AG10803 (cell line): ENCODE measurements around the gene BCR.

Experiments used
- DNase-seq: peaks from one replicate; pipeline ENCODE4 v3.0.0; 2010; ENCODE audit warnings: low read depth
- H3K4me3 ChIP-seq: 2 replicates; pipeline ENCODE4 v1.5.1; 2011; ENCODE audit warnings: mild to moderate bottlenecking, low read length, control low read depth
- TF ChIP-seq, protein P1 (sequence below): conservative IDR thresholded peaks from 2 replicates; pipeline ENCODE4 v1.5.1; 2011; ENCODE audit warnings: mild to moderate bottlenecking, low read length, control low read depth, inconsistent platforms

Gene BCR

DNA sequence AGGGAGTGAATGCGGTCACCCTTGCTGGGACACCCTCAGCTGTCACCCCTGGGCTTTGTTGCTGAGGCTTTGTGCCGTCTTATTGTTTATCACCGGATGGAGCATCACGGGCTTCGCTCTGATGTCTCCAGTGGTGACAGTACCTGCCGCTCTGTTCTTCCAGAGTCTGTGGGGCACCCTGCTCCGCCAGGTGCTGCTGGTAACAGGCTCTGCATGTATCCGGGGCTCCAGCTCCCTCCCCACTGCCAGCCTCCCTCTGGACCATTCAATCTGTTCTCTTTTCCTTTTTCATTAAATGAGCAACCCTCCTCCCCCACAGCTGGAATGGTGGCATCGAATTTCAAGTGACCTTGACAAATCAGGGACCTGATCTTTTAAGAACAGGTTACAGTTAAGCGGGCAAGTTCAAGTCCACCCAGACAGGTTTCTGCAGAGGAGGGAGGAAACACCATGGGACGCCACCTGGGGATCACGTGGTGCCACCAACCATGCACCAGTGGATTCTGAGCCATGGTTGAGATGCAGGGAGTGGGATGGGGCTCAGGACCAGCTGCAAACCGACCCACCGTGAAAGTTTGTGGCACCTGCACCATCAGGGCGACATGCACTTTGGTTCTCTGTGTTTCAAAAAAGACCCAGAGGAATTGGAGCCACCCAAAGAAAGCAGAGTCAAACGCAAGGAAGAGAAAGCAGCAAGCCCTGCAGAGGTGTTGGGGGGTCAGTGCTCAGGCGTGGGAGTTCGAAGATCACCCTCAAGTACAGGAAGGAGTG is 89.3 kb downstream of the BCR start:
- TF ChIP-seq, protein P1, sequence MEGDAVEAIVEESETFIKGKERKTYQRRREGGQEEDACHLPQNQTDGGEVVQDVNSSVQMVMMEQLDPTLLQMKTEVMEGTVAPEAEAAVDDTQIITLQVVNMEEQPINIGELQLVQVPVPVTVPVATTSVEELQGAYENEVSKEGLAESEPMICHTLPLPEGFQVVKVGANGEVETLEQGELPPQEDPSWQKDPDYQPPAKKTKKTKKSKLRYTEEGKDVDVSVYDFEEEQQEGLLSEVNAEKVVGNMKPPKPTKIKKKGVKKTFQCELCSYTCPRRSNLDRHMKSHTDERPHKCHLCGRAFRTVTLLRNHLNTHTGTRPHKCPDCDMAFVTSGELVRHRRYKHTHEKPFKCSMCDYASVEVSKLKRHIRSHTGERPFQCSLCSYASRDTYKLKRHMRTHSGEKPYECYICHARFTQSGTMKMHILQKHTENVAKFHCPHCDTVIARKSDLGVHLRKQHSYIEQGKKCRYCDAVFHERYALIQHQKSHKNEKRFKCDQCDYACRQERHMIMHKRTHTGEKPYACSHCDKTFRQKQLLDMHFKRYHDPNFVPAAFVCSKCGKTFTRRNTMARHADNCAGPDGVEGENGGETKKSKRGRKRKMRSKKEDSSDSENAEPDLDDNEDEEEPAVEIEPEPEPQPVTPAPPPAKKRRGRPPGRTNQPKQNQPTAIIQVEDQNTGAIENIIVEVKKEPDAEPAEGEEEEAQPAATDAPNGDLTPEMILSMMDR = no peak
- DNase-seq = no peak
- no peak overlapping the region for H3K4me3 ChIP-seq

DNA sequence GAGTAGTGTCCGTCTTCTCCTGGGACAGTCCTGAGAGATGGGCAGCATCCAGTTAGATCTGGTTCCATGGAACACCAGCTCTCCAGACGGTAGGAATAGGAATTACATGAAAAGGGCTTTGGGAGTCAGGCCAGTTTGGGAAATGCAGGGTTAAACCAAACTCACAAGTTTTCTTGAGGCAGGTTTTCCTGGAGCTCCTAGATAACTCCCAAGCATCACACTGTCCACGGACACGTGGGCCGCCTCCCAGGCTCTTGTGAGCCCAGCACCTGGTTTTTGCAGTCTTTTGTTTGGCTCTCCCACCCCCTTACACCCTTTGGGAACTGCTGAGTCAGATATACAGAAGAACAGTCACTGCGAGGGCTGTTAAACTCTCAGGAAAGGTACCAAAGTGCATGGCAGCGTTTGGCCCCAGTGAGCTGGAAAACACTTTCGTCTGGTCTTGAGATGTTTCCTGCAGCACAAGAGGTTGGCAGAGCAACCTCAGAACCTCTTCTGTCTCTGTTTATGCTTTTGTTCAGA is 90.0 kb downstream of the BCR start:
- H3K4me3 ChIP-seq = no peak overlapping the region
- DNase-seq = no peak
- TF ChIP-seq, protein P1 = peak; percentile 24

DNA sequence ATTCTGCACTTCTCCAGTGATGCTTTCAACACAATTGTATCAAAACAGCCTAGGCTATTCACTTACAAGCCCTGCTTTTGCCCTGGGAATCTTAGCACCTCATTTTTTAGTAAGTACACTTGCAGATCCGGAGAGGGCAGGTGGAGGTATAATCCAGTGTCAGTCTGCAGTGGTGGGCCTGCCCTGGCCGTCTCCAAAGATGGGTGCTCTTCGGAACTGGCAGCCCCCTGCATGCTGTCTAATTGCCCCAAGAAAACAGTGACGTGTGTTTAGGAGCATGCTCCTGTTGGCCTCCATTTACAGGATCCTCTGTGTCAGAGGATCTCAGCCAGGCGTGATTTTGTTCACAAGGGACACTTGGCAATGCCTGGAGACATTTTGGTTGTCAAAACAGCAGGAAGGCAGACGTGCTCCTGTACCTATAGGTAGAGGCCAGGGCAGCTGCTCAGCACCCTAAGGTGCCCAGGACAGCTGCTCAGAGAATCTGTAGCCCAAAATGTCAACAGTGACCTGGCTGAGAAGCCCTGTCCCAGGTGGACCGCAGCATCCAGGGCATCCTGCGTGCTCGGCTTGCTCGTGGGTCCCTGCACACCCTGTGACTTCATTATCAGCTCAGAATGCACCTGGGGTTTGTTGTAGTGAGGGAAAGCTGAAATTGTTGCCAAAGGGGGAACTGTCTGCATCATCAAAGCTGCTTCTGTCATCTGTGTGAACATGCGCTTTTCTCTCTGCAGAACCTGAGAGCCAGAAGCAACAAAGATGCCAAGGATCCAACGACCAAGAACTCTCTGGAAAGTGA is 90.7 kb downstream of the BCR start:
- no peak for DNase-seq
- TF ChIP-seq, protein P1 = no peak
- H3K4me3 ChIP-seq = no peak overlapping the region

DNA sequence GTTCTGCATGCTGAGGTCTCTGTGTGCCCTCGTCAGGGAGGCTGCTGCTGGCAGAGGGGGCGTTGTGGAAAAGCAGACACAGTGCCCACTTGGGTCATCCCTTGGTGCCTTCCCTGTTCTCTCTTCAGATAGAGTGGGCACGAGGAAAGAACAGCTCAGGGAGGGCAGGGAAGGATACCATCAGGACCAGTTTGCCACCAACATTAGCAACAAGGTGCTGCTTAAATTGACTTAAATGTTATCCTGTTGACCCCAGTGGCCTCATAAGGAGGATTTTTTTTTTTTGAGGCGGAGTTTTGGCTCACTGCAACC is 91.2 kb downstream of the BCR start:
- DNase-seq = no peak
- TF ChIP-seq, protein P1 = no peak
- no peak overlapping the region for H3K4me3 ChIP-seq

DNA sequence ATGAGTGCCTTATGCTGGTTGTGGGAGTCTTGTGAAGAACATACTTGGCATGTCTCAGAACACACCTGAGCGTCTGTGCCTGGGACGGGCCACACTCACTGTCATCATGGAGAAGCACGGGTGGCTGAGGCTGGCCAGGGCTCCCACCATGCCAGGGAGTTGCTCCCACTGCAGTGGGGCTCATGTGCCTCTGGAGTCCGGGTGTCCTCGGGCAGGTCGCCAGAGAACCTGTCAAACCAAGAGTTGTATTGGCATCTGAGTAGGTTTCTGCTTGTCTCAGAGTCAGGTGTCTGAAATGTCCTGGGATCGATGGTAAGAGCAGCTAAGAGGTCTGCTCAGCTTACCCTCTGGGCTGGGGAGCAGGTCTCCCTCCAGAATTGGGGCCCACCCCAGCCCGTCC is 92.1 kb downstream of the BCR start:
- no peak overlapping the region for H3K4me3 ChIP-seq
- DNase-seq = no peak
- TF ChIP-seq, protein P1 = no peak

DNA sequence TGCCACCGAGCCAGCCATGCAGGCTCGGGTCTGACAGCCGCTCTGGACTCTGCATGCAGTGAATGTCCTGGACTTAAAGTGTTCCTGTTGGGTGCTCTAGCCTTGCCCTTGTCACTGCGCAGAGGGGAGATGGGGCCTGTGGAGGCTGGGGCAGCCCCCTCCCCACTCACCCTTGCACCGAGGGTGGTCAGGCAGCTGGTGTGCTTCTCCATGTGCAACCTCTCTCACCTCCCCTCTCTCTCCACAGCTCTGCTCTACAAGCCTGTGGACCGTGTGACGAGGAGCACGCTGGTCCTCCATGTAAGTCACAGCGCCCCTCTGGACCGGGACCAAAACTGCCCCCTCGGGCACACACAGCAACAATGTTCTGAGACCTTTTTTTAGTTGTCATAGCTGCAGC is 92.5 kb downstream of the BCR start:
- DNase-seq = no peak
- H3K4me3 ChIP-seq = no peak overlapping the region
- TF ChIP-seq, protein P1 = no peak
